ENCODE results near the gene GGCX. TPM values are rescaled to one million over a fixed set of nuclear protein-coding genes. Genes with fewer than 3 reads are reported as not detected.

The GGCX gene
- total and polyA plus RNA-seq, 7 donors, result 19.0 to 35.6 (median 22.3) TPM

DNA sequence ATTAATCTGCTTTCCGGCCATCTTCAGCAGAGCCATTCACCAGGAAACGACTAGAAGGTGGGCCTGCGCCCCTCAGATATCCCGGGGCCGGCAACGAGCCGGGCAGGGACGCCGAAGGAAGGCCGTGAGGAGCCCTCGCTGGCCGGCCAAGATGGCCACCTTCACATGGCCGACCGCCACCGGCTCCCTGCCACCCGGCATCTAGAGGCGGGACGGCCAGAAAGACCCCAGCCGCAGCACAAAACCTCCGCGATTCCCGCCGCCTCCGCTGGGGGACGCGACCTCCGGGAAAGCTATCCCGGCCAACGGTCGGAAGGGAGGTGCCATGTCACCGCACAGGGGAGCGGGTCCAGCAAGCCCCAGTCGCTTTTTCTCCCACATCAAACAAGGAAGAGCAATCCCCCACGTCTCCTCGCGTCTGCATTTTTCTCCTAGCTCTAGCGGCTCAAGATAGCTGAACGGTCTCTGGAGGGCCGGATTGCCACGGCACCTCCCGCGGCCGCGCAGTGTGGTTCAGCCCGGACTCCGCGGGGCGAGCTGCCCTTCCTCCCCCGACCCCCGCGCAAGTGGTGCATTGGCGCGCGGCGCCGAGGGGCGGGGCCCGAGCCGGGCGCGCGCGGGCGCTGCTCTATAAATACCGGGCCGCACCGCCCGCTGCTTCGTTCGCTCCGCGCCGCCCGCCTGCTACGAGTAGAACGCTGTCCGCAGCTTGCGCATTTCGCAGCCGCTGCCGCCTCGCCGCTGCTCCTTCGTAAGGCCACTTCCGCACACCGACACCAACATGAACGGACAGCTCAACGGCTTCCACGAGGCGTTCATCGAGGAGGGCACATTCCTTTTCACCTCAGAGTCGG, 22.6 kb downstream of the GGCX start, which contains the start of gene MAT2A:
Gene MAT2A, plus strand, starts transcription at position 662 of the 854 bp plus-strand sequence. Its CDS starts 120 bp downstream, at position 782.
- peak; percentile 71 for TF ChIP-seq CTCF (IDR thresholded peaks at IDR 0.05)
- peaks cover 15 to 35% of the 10 kb centered on the region in 2 donors for H3K36me3 ChIP-seq (ENCODE audit: insufficient read depth in 1 of 2, low read depth in 1 of 2)
- peak within 1 kb of the TSS; percentile 99 for H3K27ac ChIP-seq
- DNase-seq, result peak; percentile 97 to 98
- 0% methylated on average over 87 to 92 of the region's 92 CpGs for WGBS, 3 donors
- intact Hi-C loops (cut with DNase I), result loop anchor here (1.0 to 2.0 kb wide), 2 partner anchors 34 to 47 kb away; no protein-coding TSS in a partner anchor
- H3K4me3 ChIP-seq, result peak within 1 kb of the TSS; percentile 89
- no peaks in the 10 kb centered on the region for H3K9me3 ChIP-seq
- peak; percentile 82 to 88 (median 84) for ATAC-seq
- peaks cover 44% of the 10 kb centered on the region for H3K4me1 ChIP-seq
- H3K27me3 ChIP-seq (ENCODE audit: insufficient read depth in 3 of 3, low read length in 2 of 3), result no peaks in the 10 kb centered on the region

DNA sequence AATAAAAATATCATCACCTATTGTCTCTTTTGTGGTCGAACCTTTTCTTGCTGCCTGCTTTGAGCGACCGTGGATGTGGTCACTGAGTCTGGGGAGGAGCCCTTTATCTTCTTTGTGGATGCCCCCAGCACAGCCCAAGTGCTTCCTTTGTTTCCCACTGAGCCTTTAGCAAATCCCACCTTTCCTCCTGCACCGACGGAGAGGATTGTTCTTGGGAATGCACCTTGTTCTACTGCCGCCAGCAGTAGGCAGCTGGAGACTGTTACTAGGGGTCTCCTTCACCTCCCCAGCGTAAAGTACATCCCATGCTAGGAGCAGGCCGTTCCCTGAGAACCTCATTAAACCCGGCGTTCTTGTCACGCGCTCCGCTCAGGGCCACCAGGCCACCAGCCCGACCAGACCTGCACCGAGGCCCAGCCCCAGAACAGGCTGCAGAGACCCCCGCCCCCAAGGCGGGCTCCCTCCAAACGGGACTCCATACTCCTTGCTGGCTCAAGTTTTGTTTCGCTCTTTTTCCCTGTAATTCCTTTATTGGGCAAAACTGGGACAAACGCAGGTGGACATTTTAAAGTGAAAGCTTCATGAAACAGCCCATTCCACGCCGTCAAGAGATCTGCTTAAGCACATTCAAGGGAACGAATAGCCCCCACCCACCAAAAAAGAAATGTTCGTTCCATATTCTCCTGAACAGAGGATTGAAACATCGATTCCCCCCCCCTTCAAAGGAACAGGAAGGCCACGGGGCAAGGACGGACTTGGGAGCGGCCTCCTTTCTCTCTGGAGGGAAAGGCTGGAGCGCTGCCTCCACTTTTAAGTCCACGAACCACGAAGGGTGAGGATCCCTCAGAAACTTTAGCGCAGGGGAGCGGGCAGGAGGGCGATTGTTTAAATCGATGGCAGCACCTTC, 23.4 kb downstream of the GGCX start:
- Histone ChIP-seq H3K9me3 (no peaks in the 10 kb centered on the region), H3K27ac (peak overlapping the region; percentile 99), H3K27me3 (ENCODE audit: insufficient read depth in 3 of 3, low read length in 2 of 3) (no peaks in the 10 kb centered on the region), H3K4me1 (peaks cover 35% of the 10 kb centered on the region), H3K36me3 (ENCODE audit: insufficient read depth in 1 of 2, low read depth in 1 of 2) (peaks cover 15 to 26% of the 10 kb centered on the region in 2 donors), H3K4me3 (peak overlapping the region; percentile 89)
- 1 to 4% (median 1%) methylated on average over 35 of the region's 35 CpGs for WGBS, 3 donors
- ATAC-seq, result peak; percentile 20 to 44 (median 21)
- no peak for TF ChIP-seq CTCF (IDR thresholded peaks at IDR 0.05)
- intact Hi-C loops (cut with DNase I), result loop anchor here (2.0 kb wide), 1 partner anchor 33 kb away; no protein-coding TSS in a partner anchor
- DNase-seq, result peak; percentile 52 to 79

DNA sequence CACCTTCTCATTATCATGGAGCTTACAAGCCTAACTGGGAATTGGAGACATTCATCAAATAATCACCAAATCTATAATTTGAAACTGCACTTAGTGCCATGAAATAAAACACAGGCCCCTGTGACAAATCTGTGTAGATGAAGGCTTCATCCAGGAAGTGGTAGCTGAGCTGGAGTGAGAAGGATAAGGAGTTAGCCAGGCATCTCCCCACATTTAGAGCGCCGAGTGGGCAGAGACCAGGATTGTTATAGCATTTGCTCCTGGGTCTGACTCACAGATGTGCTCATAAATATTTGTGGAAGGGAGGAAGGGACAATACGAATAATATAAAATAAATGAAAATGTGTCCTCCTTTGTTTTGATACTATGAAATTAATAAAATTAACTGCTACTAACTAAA, 24.8 kb downstream of the GGCX start:
- Histone ChIP-seq H3K4me1 (peaks cover 22% of the 10 kb centered on the region), H3K4me3 (no peak overlapping the region), H3K9me3 (no peaks in the 10 kb centered on the region), H3K27me3 (ENCODE audit: insufficient read depth in 3 of 3, low read length in 2 of 3) (no peaks in the 10 kb centered on the region), H3K27ac (peak overlapping the region; percentile 99), H3K36me3 (ENCODE audit: insufficient read depth in 1 of 2, low read depth in 1 of 2) (peaks cover 10 to 13% of the 10 kb centered on the region in 2 donors)
- no peak for ATAC-seq
- no peak for DNase-seq
- intact Hi-C loops (cut with DNase I), result no loop called here
- TF ChIP-seq CTCF (IDR thresholded peaks at IDR 0.05), result no peak
- WGBS, 3 donors, result 81 to 90% (median 82%) methylated on average over 3 of the region's 3 CpGs

GRCh38 chr2:85534881-85535280, 26.4 kb downstream of the GGCX start:
- 83 to 89% (median 85%) methylated on average over 3 of the region's 3 CpGs for WGBS, 3 donors
- H3K27me3 ChIP-seq (ENCODE audit: insufficient read depth in 3 of 3, low read length in 2 of 3), result no peaks in the 10 kb centered on the region
- intact Hi-C loops (cut with DNase I), result no loop called here
- H3K9me3 ChIP-seq, result no peaks in the 10 kb centered on the region
- DNase-seq (no peak), ATAC-seq (no peak)
- H3K4me3 ChIP-seq, result no peak overlapping the region
- peaks cover 12% of the 10 kb centered on the region for H3K4me1 ChIP-seq
- H3K27ac ChIP-seq, result no peak overlapping the region
- no peaks in the 10 kb centered on the region for H3K36me3 ChIP-seq (ENCODE audit: insufficient read depth in 1 of 2, low read depth in 1 of 2)
- no peak for TF ChIP-seq CTCF (IDR thresholded peaks at IDR 0.05)
